A549 (cell line): ENCODE data around the gene H6PD. TPM values are rescaled to one million over a fixed set of nuclear protein-coding genes. Genes with fewer than 3 reads are reported as not detected.

Experiments
- ATAC-seq, 2 experiments: fragments of 200-7000 bp in 1 of 2; fragments of >200 bp in 1 of 2; cut with Nextera tagmentation in 1 of 2; cut with Tn5 transposase in 1 of 2; 3 replicates each; pipeline versions ENCODE4 v1.8.0 to v1.9.1; 2018 to 2020; ENCODE audit warnings: mild to moderate bottlenecking in 1 of 2, moderate library complexity in 1 of 2
- CTCF ChIA-PET: fragments of 300-600 bp; sonication (Branson Sonifier 250); formaldehyde crosslinking; extraction: SDS; loops from one replicate; lab custom pipeline; 2021; ENCODE audit warnings: antibody characterized with exemption, inconsistent platforms; lab: Yijun Ruan, JAX
- POLR2A ChIA-PET: fragments of 350-600 bp; formaldehyde crosslinking; extraction: SDS; loops from one replicate; lab custom pipeline; 2021; ENCODE audit warnings: antibody characterized with exemption, inconsistent platforms; lab: Yijun Ruan, JAX
- DNase-seq, 2 experiments: peaks; one replicate each; pipeline versions ENCODE4 v3.0.0 to v3.0.0-alpha.2; 2011 to 2016; ENCODE audit warnings: low read depth in 1 of 2, low spot score in 1 of 2
- FAIRE-seq: peaks from 2 replicates; lab custom pipeline; 2011; peaks lifted over from hg19 to GRCh38; lab: Jason Lieb, UNC
- H3K27ac ChIP-seq, 2 experiments: fragments of >200 bp; sonication (Bioruptor Twin); formaldehyde crosslinking; 3 replicates each; pipeline ENCODE4 v1.5.1; 2016 to 2017
- H3K4me1 ChIP-seq: fragments of >200 bp; sonication (Bioruptor Twin); formaldehyde crosslinking; 3 replicates; pipeline ENCODE4 v1.6.1; 2016
- H3K4me2 ChIP-seq: fragments of >200 bp; sonication (Bioruptor Twin); formaldehyde crosslinking; 3 replicates; pipeline ENCODE4 v1.6.1; 2016
- H3K4me3 ChIP-seq: fragments of >200 bp; sonication (Bioruptor Twin); formaldehyde crosslinking; 3 replicates; pipeline ENCODE4 v1.5.1; 2016
- H3K9me3 ChIP-seq: fragments of >200 bp; sonication (Bioruptor Twin); formaldehyde crosslinking; 3 replicates; pipeline ENCODE4 v1.6.1; 2016
- BHLHE40 ChIP-seq: IDR thresholded peaks from 2 replicates; pipeline ENCODE4 v1.6.1; 2012; ENCODE audit warnings: low read depth, low read length, inconsistent platforms
- CBX8 ChIP-seq: fragments of 200-600 bp; sonication (generic); IDR thresholded peaks from 2 replicates; pipeline ENCODE4 v1.6.1; 2016
- CTCF ChIP-seq: fragments of >200 bp; sonication (Bioruptor Twin); formaldehyde crosslinking; IDR thresholded peaks from 3 replicates; pipeline ENCODE4 v1.5.1; 2016
- EHF ChIP-seq: fragments of 250-450 bp; sonication (Bioruptor Pico); IDR thresholded peaks from 2 replicates; pipeline ENCODE4 v1.5.0; 2020; ENCODE audit warnings: mild to moderate bottlenecking
- FOSL2 ChIP-seq, 2 experiments: fragments of 450-650 bp in 1 of 2; fragments of >200 bp in 1 of 2; sonication (Bioruptor Twin) in 1 of 2; formaldehyde crosslinking; IDR thresholded peaks; 2 replicates each; pipeline versions ENCODE4 v1.5.0 to v1.6.1; 2016 to 2020; ENCODE audit warnings: mild to moderate bottlenecking in 1 of 2, moderate library complexity in 1 of 2
- FOXS1 ChIP-seq: fragments of 250-450 bp; sonication (Bioruptor Pico); IDR thresholded peaks from 2 replicates; pipeline ENCODE4 v1.5.0; 2020; ENCODE audit warnings: mild to moderate bottlenecking, moderate library complexity
- GATA3 ChIP-seq: IDR thresholded peaks from 2 replicates; pipeline ENCODE4 v1.6.1; 2012; ENCODE audit warnings: borderline replicate concordance
- HMGXB4 ChIP-seq: fragments of 250-450 bp; sonication (Bioruptor Pico); IDR thresholded peaks from 2 replicates; pipeline ENCODE4 v1.5.0; 2021; ENCODE audit warnings: mild to moderate bottlenecking, moderate library complexity, borderline replicate concordance
- HOXA7 ChIP-seq: fragments of 250-450 bp; sonication (Bioruptor Pico); IDR thresholded peaks from 2 replicates; pipeline ENCODE4 v1.5.0; 2020; ENCODE audit warnings: mild to moderate bottlenecking, moderate library complexity
- HOXB13 ChIP-seq: fragments of 250-450 bp; sonication (Bioruptor Pico); IDR thresholded peaks from 2 replicates; pipeline ENCODE4 v1.5.0; 2020; ENCODE audit warnings: low read depth, mild to moderate bottlenecking, moderate library complexity
- JUN ChIP-seq, 2 experiments: fragments of >200 bp; sonication (Bioruptor Twin); formaldehyde crosslinking; IDR thresholded peaks; 2 replicates in 1 of 2; 3 replicates in 1 of 2; pipeline ENCODE4 v1.6.1; 2016 to 2017
- MAFK ChIP-seq: fragments of 450-650 bp; IDR thresholded peaks from 2 replicates; pipeline ENCODE4 v1.6.1; 2014; ENCODE audit not compliant: partially characterized antibody
- MAX ChIP-seq: IDR thresholded peaks from 2 replicates; pipeline ENCODE4 v1.6.1; 2012
- MYC ChIP-seq: IDR thresholded peaks from 2 replicates; pipeline ENCODE4 v1.6.1; 2012; ENCODE audit warnings: mild to moderate bottlenecking, inconsistent platforms, low read length, improper control_type of control experiment, borderline replicate concordance
- NR3C1 ChIP-seq: fragments of >200 bp; sonication (Bioruptor Twin); formaldehyde crosslinking; IDR thresholded peaks from 3 replicates; pipeline ENCODE4 v1.6.1; 2017
- RFX5 ChIP-seq: fragments of 450-650 bp; IDR thresholded peaks from 2 replicates; pipeline ENCODE4 v1.7.1; 2014; ENCODE audit warnings: antibody characterized with exemption, mild to moderate bottlenecking, moderate library complexity
- USF2 ChIP-seq: fragments of 450-650 bp; IDR thresholded peaks from 2 replicates; pipeline ENCODE4 v1.6.1; 2014; ENCODE audit warnings: antibody characterized with exemption
- ZSCAN20 ChIP-seq: fragments of 250-450 bp; sonication (Bioruptor Pico); IDR thresholded peaks from 2 replicates; pipeline ENCODE4 v1.8.0; 2022; ENCODE audit warnings: mild to moderate bottlenecking, moderate library complexity
- WGBS: methylation state at CpG from one replicate; pipeline ENCODE4 v1.1.6; 2017; ENCODE audit errors: missing lambda C conversion rate; 5-methylcytosine and 5-hydroxymethylcytosine counted together
- polyA plus RNA-seq, 4 experiments: library from polyadenylated mRNA; depleted of rRNA in 3 of 4; stranded (reverse); fragments of >200 nt; fragmentation: RNase III in 1 of 4; extraction: RNeasy Plus Mini Kit Qiagen cat#74134 plus additional on column Dnase treatment in 1 of 4; gene quantifications; 2 replicates in 3 of 4; 3 replicates in 1 of 4; pipeline ENCODE4 v1.2.3, GENCODE V29; 2011 to 2017

H6PD gene
- polyA plus RNA-seq, 2 of the 4 experiments (the other 2 are of a cell fraction): 6.0 to 7.9 TPM

- TF ChIP-seq CTCF (no peak), USF2 (peak; percentile 30; the same call in 1 of the 2 replicates), MYC (no peak), MAFK (peak; percentile 81), NR3C1 (no peak), ZSCAN20 (CRISPR knock-in tag) (no peak)
Measured at GRCh38 chr1:9315411-9316079, 81.0 kb downstream of the H6PD start (continued).

GRCh38 chr1:9316080-9316444 is 81.5 kb downstream of the H6PD start:
- ATAC-seq: peak; percentile 27 to 40
- no peak for FAIRE-seq
- Histone ChIP-seq H3K4me3 (peak overlapping the region; percentile 13; the same call in 1 of the 3 replicates), H3K4me1 (peaks cover 85% of the 10 kb centered on the region), H3K9me3 (no peaks in the 10 kb centered on the region), H3K27ac (peak overlapping the region; percentile 92 to 93), H3K4me2 (peak overlapping the region; percentile 87)
- CTCF ChIA-PET: no interaction called here
- peak in 1 of 2 experiments; percentile 31 for DNase-seq
- no peak for TF ChIP-seq FOSL2 (IDR thresholded peaks at IDR 0.05)
- 0 out of 2 replicates have a peak, but pooled peaks have one; percentile 16 for TF ChIP-seq FOSL2 (CRISPR knock-in tag; IDR thresholded peaks at IDR 0.05)
- no peak for TF ChIP-seq FOXS1 (CRISPR knock-in tag)
- no peak for TF ChIP-seq RFX5
- TF ChIP-seq MAX: no peak
- peak; percentile 7; the same call in 1 of the 2 replicates for TF ChIP-seq HOXB13 (CRISPR knock-in tag)
- TF ChIP-seq NR3C1: no peak
- 21% methylated on average over 6 of the region's 7 CpGs for WGBS
- POLR2A ChIA-PET: no interaction called here

GRCh38 chr1:9316512-9316911 is 81.9 kb downstream of the H6PD start:
- Histone ChIP-seq H3K27ac (peak overlapping the region; percentile 92 to 93), H3K4me3 (no peak overlapping the region), H3K9me3 (no peaks in the 10 kb centered on the region), H3K4me2 (peak overlapping the region; percentile 87), H3K4me1 (peaks cover 90% of the 10 kb centered on the region)
- 95% methylated on average over 4 of the region's 24 CpGs for WGBS
- ATAC-seq: no peak
- TF ChIP-seq HMGXB4 (no peak), BHLHE40 (no peak), HOXA7 (CRISPR knock-in tag) (no peak), EHF (no peak), CBX8 (no peak), CTCF (no peak), JUN (IDR thresholded peaks at IDR 0.05) (no peak), GATA3 (no peak)
- FAIRE-seq: no peak
- POLR2A ChIA-PET: no interaction called here
- CTCF ChIA-PET: interaction anchor here (0.9 kb wide), 1 partner anchor 27 kb away, joined by 3 read pairs; no protein-coding TSS in a partner anchor
- DNase-seq: no peak
